Left cardiac atrium (tissue), 4 donors: ENCODE measurements around the gene ZNF564. TPM values are rescaled to one million over a fixed set of nuclear protein-coding genes. Genes with fewer than 3 reads are reported as not detected.
"Not testable (repeated sequence)": the region's sequence is repeated elsewhere in the genome, so short reads cannot be mapped to it uniquely, and the experiment has no call there.

Source experiments
- ATAC-seq, 2 donors: fragments of 200-7000 bp; cut with Tn5 transposase; one replicate each; pipeline ENCODE4 v1.9.1; 2020; ENCODE audit warnings: mild to moderate bottlenecking in 2 of 2, moderate library complexity in 2 of 2
- DNase-seq: peaks from one replicate; pipeline ENCODE4 v3.0.0-alpha.2; 2020
- intact Hi-C, 2 donors: fragments of 100-400 bp; cut with DNase I; formaldehyde crosslinking; loops; one replicate each; pipeline versions ENCODE4 v1.14.1 to v1.15.1; 2022 to 2023
- total RNA-seq, 2 donors: library from RNA; stranded (reverse); fragmentation: NEBNext Ultra II Directional; extraction: Animal tissue kit (Norgen Biotek cat#: 25700); gene quantifications; one replicate each; pipeline ENCODE4 v1.2.1, GENCODE V29; 2021
- donor health status: DM: no; HTN: yes; CAD: no.
- donor health status: DM: no; HTN: yes; CAD: no; lungs with severe emphysema.
- donor health status: DM: yes; HTN: yes; CAD: no.
- donor health status: Dilated cardiomyopathy.

ZNF564 gene
- total RNA-seq, 2 donors from 2014 or later = 7.7 to 11.9 TPM

DNA sequence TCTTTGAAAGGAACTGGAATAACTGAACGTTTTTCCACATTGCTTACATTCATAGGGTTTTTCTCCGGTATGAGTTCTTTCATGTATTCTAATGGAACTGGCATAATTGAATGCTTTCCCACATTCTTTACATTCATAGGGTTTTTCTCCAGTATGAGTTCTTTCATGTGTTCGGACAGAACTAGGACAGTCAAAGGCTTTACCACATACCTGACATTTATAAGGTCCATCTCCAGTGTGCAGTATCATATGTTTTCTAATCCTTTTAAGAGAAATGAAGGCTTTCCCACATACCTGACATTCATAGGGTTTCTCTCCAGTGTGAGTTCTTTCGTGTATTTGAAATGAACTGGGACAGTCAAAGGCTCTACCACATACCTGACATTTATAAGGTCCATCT, 24.7 kb downstream of the ZNF564 start:
- intact Hi-C loops = no loop called here
- ATAC-seq = no peak
- DNase-seq = no peak

DNA sequence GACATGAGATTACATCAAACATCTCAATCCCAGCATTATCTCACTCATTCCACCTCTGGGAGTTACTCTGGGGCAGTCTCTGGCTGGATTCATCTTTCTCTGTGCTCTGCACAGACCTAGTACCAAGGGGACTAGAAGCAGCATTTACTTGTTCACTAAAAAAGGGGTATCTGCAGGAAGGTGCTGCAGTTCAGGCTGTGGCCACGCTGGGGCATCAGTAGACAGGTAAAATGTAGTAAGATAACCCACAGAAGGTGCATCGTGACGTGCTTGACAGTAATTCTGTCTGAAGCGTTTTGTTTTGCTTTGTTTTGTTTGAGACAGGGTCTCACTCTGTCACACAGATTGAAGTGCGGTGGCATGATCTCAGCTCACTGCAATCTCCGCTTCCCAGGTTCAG, 29.3 kb downstream of the ZNF564 start:
- intact Hi-C loops = no loop called here
- ATAC-seq = no peak
- DNase-seq = peak; percentile 23

DNA sequence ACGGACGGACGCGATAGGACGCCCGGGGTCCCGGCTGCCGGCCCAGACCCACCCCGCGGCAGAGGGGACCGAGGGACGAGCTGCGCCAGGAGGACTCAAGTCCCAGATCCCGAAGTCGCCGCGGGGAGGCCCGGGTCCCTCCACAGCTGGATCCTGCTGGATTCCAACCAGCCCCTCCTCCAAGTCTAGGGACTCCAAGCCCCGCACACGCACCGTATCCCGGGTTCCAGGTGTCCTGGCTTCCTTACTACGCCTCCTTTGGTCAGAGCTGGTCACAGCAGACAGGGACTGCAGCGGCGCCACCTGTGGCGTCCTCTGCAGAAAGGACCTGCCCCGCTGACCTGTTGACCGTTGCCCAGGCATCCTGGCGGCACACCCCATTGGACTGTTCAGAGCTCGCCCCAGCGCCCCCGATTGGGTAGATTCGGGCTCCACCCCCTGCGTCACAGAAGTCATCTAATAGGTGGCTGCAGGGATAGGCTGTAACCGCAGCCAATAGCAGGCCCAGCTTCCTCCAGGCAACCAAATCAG, 37.7 kb downstream of the ZNF564 start:
- peak; percentile 55 for DNase-seq
- ATAC-seq = peak; percentile 63 to 93
- intact Hi-C loops = no loop called here

DNA sequence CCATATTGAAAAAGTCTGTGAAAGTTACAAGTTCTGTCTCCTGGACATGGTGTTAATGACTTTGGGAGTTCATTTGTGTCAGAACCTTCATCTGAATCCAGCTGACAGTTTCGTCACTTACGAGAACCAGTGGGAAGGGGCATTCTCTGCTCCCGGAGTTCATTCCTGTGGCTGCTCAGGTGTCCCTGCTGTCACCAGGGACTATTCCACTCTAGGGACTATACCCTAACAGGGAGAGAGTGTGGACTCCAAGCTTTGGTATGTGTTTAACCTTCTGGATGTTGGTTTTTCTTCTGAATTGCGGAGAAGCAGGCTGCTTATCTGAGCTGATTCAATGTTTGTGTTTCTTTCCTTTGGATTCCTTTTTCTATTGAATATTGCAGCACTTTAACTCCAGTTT, 54.2 kb downstream of the ZNF564 start:
- ATAC-seq = no peak
- intact Hi-C loops = loop anchor here in 1 of 2 donors (5.0 kb wide), 1 partner anchor 55 kb away; the partner anchor contains the start of gene ZNF564

DNA sequence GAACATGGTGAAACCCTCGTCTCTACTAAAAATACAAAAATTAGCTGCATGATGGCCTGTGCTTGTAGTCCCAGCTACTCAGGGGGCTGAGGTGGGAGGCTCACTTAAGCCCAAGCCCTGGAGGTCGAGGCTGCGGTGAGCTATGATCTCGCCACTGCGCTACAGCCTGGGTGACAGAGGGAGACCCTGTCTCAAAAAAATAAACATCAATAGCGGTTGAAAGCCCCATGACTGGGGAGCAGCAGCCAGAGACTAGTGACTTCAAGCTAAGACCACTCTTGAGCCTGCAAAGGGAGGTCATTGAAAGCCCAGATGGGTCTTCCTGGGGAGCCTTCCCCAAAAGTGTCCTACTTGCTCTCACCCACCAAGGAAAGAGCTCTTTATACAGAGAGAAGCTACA, 54.8 kb downstream of the ZNF564 start:
- intact Hi-C loops = loop anchor here in 1 of 2 donors (5.0 kb wide), 1 partner anchor 56 kb away; the partner anchor contains the start of gene ZNF564
- ATAC-seq (no peak), DNase-seq (no peak)

More for the DNA sequence above, 54.2 kb downstream of the ZNF564 start:
- DNase-seq = no peak

DNA sequence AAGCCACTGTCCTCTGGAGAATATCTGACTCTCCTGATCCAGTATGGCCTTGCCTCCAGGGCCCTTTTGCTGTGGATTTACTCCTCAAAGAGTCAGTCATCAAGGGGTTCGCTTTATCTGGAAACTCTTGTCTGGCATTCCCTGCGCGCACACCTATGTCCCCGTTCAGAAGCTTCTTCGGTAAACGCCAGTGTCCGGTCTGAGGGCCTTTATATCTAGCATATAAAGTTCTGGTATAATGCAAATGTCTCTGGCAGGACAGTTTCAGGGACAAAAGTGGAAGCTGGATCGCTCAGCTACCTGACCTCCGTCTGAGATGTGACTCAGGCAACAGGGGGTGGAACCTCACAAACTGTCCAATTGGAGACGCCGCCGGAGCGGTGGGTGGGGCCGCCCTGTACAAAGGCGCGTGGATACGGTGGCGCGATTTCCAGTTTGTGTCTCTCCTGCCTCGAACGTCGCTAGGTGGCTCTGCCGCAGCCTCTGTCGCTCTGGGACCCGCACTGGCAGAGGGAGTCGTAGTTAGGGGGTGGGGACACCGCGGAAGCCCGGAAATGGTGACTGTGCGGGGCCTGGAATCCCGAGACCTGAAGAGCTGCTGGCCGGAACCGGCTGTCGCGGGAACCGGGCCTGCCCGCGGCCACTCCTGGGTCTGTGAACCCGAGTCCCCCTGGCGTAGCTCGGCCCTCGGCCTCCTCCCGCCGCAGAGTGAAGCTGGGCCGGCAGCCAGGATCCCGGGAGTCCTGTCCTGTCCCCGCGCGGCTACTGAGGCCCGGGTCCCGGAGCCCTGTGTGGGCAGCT, 56.1 kb downstream of the ZNF564 start:
- intact Hi-C loops = loop anchor here in 1 of 2 donors (5.0 kb wide), 1 partner anchor 57 kb away; the partner anchor contains the start of gene ZNF564
- ATAC-seq (peak; percentile 100), DNase-seq (peak; percentile 95)

DNA sequence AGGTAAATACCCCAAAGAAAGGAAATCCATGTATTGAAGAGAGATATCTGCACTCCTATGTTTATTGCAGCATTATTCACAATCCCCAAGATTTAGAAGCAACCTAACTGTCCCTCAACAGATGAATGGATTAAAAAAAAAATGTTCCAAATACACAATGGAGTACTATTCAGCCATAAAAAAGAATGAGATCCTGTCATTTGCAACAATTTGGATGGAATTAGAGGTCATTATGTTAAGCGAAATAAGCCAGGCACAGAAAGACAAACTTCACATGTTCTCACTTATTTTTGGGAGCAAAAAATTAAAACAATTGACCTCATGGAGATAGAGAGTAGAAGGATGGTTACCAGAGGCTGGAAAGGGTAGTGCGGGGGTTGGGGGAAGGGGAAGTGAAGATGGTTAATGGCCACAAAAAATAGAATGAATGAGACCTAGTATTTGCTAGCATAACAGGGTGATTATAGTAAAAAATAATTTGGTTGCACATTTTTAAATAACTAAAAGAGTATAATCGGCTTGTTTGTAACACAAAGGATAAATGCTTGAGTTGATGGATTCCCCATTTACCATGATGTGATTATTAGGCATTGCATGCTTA, 56.9 kb downstream of the ZNF564 start:
- ATAC-seq (no peak), DNase-seq (no peak)
- intact Hi-C loops = no loop called here

DNA sequence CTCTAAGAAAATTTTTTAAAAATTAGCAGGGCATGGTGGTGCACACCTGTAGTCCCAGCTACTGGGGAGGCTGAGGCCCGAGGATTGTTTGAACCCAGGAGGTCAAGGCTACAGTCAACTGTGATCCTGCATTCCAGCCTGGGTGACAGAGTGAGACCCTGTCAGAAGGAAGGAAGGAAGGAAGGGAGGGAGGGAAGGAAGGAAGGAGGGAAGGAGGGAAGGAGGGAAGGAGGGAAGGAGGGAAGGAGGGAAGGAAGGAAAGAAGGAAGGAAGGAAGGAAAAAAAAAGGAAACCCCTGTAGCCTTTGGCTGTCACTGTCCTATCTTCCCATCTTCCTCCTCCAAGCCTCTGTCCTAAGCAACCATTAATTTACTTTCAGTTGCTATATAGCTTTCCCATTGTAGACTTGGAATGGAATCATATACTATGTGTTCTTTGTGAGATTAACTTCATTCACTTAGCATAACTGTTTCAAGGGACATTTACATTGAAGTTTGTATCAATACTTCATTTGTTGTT, 65.0 kb downstream of the ZNF564 start:
- intact Hi-C loops, ATAC-seq, DNase-seq: not testable (repeated sequence)

DNA sequence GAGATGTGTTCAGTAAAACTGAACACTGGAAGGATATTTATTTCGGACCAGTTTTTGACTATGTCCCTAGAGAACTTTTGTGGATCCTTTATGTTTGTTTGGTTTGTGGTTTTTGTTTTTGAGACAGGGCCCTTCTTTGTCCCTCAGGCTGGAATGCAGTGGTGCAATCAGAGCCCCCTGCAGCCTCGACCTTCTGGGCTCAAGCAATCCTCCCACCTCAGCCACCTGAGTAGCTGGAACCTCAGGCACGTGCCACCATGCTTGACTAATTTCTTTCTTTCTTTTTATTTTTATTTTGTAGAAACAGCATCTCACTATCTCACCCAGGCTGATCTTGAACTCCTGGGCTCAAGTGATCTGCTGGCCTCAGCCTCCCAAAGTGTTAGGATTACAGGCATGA, 65.7 kb downstream of the ZNF564 start:
- ATAC-seq = no peak

DNA sequence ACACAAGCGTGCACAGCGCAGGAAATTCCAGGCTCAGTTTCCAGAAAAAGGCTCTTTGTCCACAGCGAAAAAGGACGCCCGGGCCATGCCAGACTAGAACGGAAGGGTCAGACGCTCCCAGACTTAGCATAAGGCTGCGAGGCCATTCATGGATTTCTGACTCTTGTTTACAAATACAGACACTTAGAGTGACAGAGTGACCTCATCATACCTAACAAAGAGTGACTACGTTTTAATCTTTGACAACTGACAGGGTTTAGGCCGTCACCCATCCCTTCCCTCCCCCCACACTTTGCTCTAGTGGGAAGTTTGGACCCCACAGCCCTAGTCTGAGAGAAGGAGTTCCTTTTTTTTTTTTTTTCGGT, 66.2 kb downstream of the ZNF564 start:
- intact Hi-C loops = no loop called here
- ATAC-seq = peak; percentile 29 to 67

More for the DNA sequence above, 65.7 kb downstream of the ZNF564 start:
- no peak for DNase-seq
- intact Hi-C loops = no loop called here

DNA sequence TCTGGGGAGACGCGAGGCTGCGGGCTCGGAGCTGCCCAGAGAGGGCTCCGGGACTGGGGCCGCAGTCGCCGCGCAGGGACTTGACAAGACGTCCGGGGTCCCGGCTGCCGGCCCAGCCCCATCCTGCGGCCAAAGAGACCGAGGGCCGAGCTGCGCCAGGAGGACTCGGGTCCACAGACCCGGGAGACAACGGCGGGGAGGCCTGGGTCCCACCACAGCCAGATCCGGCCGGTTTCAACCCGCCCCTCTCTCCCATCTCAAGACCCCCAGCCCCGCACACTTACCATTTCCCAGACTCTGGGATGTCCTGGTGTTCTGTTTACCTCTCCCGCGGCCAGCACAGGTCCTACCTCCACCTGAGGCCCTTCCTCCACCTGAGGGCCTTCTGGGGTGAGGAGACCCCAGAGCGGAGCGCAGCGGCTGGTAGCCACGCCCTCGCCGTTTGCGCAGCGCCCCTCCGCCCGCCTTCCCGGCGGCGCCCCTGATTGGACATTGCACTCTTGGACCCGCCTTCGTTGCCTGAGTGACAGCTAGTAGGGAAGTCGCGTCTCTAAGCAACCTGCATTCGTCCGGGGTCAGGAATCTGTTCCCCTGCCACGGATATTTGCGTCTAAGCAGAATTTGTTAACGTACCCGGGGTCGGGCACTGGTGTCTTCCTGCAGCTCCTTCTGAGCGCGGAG, 66.8 kb downstream of the ZNF564 start, which contains the start of gene ZNF709:
Gene ZNF709, minus strand, starts transcription at position 446 of the 681 bp plus-strand sequence. Its CDS starts 159 bp downstream, at position 287.
- intact Hi-C loops = no loop called here
- DNase-seq = peak; percentile 93
- ATAC-seq = peak; percentile 100

More for the DNA sequence above, 66.2 kb downstream of the ZNF564 start:
- no peak for DNase-seq

DNA sequence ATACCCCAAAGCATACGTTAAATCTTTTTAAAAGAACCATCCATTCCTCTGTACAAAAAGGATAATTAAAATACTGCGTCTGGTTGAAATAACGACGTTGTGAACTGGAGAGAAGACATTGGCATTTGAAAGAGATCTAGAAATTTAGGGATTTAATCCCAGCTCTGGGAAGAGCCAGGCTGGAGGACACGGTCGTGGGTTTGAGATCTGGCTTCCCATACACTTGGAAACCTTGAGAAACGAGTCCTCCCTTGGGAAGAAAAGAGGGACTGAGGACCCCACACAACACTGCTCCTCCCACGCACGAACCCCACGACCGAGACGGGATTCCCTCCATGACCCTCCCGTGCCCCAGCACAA, 67.3 kb downstream of the ZNF564 start:
- DNase-seq (no peak), ATAC-seq (no peak)
- intact Hi-C loops = no loop called here

DNA sequence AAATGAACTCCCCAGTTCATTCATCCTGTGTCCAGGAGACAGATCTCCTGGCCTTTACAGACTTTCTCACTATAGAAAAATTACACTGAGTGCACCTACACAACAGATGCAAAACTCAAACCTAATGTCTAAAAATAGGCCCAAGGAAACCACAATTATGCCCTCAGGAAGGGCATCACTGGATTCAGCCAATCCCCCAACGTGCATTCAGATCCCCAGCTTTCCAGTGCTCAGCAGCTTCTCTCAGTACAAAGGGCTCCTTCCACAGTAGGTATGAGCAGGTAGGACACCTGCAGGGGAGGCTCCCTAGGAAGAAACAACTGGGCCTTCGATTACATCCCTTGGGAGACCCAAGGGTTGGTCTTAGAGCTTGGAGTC, 68.8 kb downstream of the ZNF564 start:
- intact Hi-C loops = loop anchor here in 1 of 2 donors (2.0 kb wide), 1 partner anchor 18 kb away; no protein-coding TSS in a partner anchor
- ATAC-seq (no peak), DNase-seq (no peak)

DNA sequence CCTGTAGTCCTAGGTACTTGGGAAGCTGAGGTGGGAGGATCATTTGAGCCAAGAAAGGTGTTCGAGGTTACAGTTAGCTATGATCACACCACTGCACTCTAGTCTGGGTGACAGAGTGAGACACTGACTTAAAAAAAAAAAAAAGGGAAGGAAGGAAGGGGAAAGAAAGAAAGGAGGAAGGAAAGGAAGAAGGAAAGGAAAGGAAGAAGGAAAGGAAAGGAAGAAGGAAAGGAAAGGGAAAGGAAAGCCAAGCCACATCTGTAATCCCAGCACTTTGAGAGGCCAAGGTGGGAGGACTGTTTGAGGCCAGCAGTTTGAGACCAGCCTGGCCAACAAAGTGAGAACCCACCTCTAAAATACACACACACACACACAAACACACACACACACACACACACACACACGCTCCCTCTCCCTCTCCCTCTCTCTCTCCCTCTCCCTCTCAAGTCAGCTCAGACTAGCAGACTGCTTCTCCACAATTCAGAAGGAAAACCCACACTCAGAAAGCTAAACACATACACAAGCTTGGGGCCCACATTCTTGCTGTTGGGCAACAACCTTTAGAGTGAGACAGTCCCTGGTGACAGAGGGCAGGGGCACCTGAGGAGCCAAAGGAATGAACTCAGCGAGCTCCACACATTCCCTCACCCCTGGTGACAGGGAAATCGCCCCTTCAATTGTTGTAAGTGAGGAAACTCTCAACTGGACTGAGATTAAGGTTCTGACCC, 69.3 kb downstream of the ZNF564 start:
- DNase-seq (no peak), ATAC-seq (no peak)
- intact Hi-C loops = loop anchor here in 1 of 2 donors (2.0 kb wide), 1 partner anchor 19 kb away; no protein-coding TSS in a partner anchor

DNA sequence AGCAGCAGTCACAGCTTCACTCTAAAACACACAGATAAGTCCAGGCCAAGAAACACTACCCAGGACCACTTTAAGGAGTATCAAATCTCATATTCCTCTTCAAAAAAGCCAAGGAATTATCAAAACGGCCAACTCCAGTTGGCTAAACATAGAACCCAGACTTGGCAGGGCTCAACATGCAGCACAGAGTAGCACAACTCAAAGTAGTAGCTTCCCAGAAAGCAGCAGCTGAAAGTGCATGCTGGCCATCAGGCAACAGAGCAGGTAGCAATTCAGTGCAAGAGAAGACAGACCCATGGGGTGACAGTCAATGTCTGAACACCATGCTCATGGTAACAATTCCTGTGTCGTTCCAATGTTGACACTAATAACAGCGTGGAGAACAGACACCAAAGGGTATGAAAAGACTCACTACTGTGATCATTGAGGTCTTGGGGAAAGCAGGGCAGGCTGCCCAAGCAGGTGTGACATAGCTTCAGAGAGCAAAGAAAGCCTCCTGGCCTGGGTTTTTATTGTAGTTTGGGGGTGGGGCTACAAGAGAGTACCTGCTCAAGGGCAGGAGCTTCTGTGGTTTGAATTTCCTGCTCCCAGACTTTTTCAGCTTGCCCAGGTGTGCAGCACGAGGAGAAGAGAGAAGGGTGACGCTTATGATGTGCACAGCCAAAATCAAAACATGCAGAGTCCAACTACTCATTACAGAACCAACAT, 72.9 kb downstream of the ZNF564 start:
- DNase-seq = no peak
- no peak for ATAC-seq
- intact Hi-C loops = no loop called here
